H1 (cell line): ENCODE measurements around the gene YARS1. TPM values are rescaled to one million over a fixed set of nuclear protein-coding genes. Genes with fewer than 3 reads are reported as not detected.

ENCODE experiments used
- EZH2 ChIP-seq: fragments of 200-600 bp; sonication (generic); IDR thresholded peaks from 2 replicates; pipeline ENCODE4 v1.7.1; 2012; ENCODE audit warnings: low read depth, mild to moderate bottlenecking, moderate library complexity, low read length, inconsistent platforms; ENCODE audit not compliant: severe bottlenecking
- NRF1 ChIP-seq: IDR thresholded peaks from 2 replicates; pipeline ENCODE4 v1.6.1; 2011; ENCODE audit warnings: mild to moderate bottlenecking, low read depth, low read length, improper control_type of control experiment
- PHF8 ChIP-seq: fragments of 200-600 bp; sonication (generic); conservative IDR thresholded peaks from 2 replicates; pipeline ENCODE4 v1.7.1; 2012; ENCODE audit warnings: low read depth, mild to moderate bottlenecking, inconsistent platforms, low read length, moderate library complexity
- POLR2AphosphoS5 ChIP-seq: IDR thresholded peaks from 2 replicates; pipeline ENCODE4 v1.6.1; 2011; ENCODE audit warnings: low read depth, low read length
- ZNF274 ChIP-seq: IDR thresholded peaks from 2 replicates; pipeline ENCODE4 v1.7.0; 2012; ENCODE audit warnings: low read length, borderline replicate concordance; ENCODE audit errors: extremely low read depth
- polyA plus RNA-seq, 7 experiments: library from polyadenylated mRNA; depleted of rRNA in 3 of 7; stranded (reverse) in 5 of 7; unstranded in 2 of 7; fragments of >200 nt in 5 of 7; fragments of 200-250 nt in 2 of 7; gene quantifications; 1 replicate in 5 of 7; 2 replicates in 1 of 7; 4 replicates in 1 of 7; pipeline versions ENCODE4 v1.2.1 to v1.2.3, GENCODE V29; 2011 to 2013; ENCODE audit warnings: missing spikeins in 2 of 7, mixed read lengths in 2 of 7
- total RNA-seq: library from RNA; stranded (reverse); fragmentation: NEBNext Ultra II Directional; extraction: Animal tissue kit (Norgen Biotek cat#: 25700); gene quantifications from 2 replicates; pipeline ENCODE4 v1.2.1, GENCODE V29; 2021

YARS1 gene
- total and polyA plus RNA-seq, 2 of the 8 experiments (the other 6 are each of a cell fraction or from before 2014, with no cell fraction given), result 47.1 to 226 TPM

GRCh38 chr1:32759997-32760623 is 57.0 kb downstream of the YARS1 start (continued):
- TF ChIP-seq NRF1 (peak; percentile 96), POLR2AphosphoS5 (peak; percentile 71), ZNF274 (no peak), PHF8 (0 out of 2 replicates have a peak, but pooled peaks have one; percentile 30), EZH2 (no peak)
- TF ChIP-seq, all 59 proteins: peak for 23
